ENCODE results near the gene SGPP1. TPM values are rescaled to one million over a fixed set of nuclear protein-coding genes. Genes with fewer than 3 reads are reported as not detected.

Gene SGPP1
- total RNA-seq, 1 experiment from 2014 or later, result 5.5 TPM

GRCh38 chr14:63647696-63648410 is 80.0 kb downstream of the SGPP1 start:
- Histone ChIP-seq H4K5ac (ENCODE audit: insufficient read length, low read depth, low read length) (no peak overlapping the region), H3K4me2 (ENCODE audit: insufficient read depth, insufficient read length, low read length) (no peak overlapping the region), H3K27ac (ENCODE audit: insufficient read length, low read depth, low read length) (no peak overlapping the region), H3K4me1 (ENCODE audit: insufficient read depth, low read length) (peaks cover 4% of the 10 kb centered on the region; the same call in 1 of the 2 replicates), H2AFZ (ENCODE audit: low read length) (no peak overlapping the region), H3T11ph (ENCODE audit: low read length) (no peak overlapping the region), H3K9ac (ENCODE audit: extremely low read depth, insufficient read length, low read length) (no peak overlapping the region), H2BK15ac (ENCODE audit: low read depth, low read length) (no peak overlapping the region), H2BK12ac (ENCODE audit: insufficient read length, low read depth, low read length) (no peak overlapping the region), H3K79me1 (ENCODE audit: insufficient read depth, low read depth, low read length, poor library complexity, severe bottlenecking) (no peaks in the 10 kb centered on the region), H3K18ac (ENCODE audit: insufficient read length, low read depth, low read length) (no peak overlapping the region), H2BK5ac (ENCODE audit: insufficient read length, low read length) (no peak overlapping the region), H3K14ac (ENCODE audit: insufficient read depth, low read length) (no peak overlapping the region), H2BK20ac (ENCODE audit: low read depth, low read length, poor library complexity, severe bottlenecking) (no peak overlapping the region), H3K23ac (ENCODE audit: insufficient read length, low read depth, low read length) (no peak overlapping the region), H3K27me3 (ENCODE audit: insufficient read depth, low read length) (no peaks in the 10 kb centered on the region), H2BK120ac (ENCODE audit: low read depth, low read length, poor library complexity, severe bottlenecking) (no peak overlapping the region), H3K56ac (ENCODE audit: insufficient read length, low read depth, low read length) (no peak overlapping the region), H4K20me1 (ENCODE audit: control insufficient read depth, insufficient read depth, insufficient read length) (no peaks in the 10 kb centered on the region), H3K9me3 (ENCODE audit: control insufficient read depth, low read depth, low read length) (no peaks in the 10 kb centered on the region), H2AK5ac (ENCODE audit: insufficient read length, low read length) (no peak overlapping the region), H3K23me2 (ENCODE audit: insufficient read length, low read depth, low read length, poor library complexity, severe bottlenecking) (no peaks in the 10 kb centered on the region), H3K79me2 (ENCODE audit: insufficient read depth, low read length) (no peaks in the 10 kb centered on the region), H4K91ac (ENCODE audit: insufficient read length, low read depth, low read length) (no peak overlapping the region), H3K4ac (ENCODE audit: low read depth, low read length) (no peak overlapping the region), H4K8ac (replicated peaks; ENCODE audit: insufficient read length, low read depth, low read length) (no peak overlapping the region)
- H3K4me1 Mint-ChIP-seq, result peaks cover 5 to 8% of the 10 kb centered on the region in 2 experiments
- H3K9me3 Mint-ChIP-seq, result no peaks in the 10 kb centered on the region
- no peaks in the 10 kb centered on the region for H3K27me3 Mint-ChIP-seq (ENCODE audit: low read depth)
- H3K4me3 Mint-ChIP-seq, result no peak overlapping the region
- DNase-seq, result no peak
- H3K36me3 Mint-ChIP-seq (ENCODE audit: insufficient read depth in 1 of 3, low read depth in 3 of 3), result no peaks in the 10 kb centered on the region
- no peak for TF ChIP-seq CTCF (conservative IDR thresholded peaks at IDR 0.05)
- peak overlapping the region in 1 of 3 experiments; percentile 72; a peak in 2 of 7 replicates for H3K27ac Mint-ChIP-seq
- WGBS (ENCODE audit: extremely low coverage, insufficient read length, low lambda C conversion rate), result no CpG with 5 or more reads among the region's 6 CpGs

Measured in H9 (cell line).